ENCODE data around the gene ADAMTS6. TPM values are rescaled to one million over a fixed set of nuclear protein-coding genes. Genes with fewer than 3 reads are reported as not detected.

ADAMTS6 gene, protein sequence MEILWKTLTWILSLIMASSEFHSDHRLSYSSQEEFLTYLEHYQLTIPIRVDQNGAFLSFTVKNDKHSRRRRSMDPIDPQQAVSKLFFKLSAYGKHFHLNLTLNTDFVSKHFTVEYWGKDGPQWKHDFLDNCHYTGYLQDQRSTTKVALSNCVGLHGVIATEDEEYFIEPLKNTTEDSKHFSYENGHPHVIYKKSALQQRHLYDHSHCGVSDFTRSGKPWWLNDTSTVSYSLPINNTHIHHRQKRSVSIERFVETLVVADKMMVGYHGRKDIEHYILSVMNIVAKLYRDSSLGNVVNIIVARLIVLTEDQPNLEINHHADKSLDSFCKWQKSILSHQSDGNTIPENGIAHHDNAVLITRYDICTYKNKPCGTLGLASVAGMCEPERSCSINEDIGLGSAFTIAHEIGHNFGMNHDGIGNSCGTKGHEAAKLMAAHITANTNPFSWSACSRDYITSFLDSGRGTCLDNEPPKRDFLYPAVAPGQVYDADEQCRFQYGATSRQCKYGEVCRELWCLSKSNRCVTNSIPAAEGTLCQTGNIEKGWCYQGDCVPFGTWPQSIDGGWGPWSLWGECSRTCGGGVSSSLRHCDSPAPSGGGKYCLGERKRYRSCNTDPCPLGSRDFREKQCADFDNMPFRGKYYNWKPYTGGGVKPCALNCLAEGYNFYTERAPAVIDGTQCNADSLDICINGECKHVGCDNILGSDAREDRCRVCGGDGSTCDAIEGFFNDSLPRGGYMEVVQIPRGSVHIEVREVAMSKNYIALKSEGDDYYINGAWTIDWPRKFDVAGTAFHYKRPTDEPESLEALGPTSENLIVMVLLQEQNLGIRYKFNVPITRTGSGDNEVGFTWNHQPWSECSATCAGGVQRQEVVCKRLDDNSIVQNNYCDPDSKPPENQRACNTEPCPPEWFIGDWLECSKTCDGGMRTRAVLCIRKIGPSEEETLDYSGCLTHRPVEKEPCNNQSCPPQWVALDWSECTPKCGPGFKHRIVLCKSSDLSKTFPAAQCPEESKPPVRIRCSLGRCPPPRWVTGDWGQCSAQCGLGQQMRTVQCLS (N-terminal part only)
- 135 and 150 TPM in 2 replicates for total RNA-seq

DNA sequence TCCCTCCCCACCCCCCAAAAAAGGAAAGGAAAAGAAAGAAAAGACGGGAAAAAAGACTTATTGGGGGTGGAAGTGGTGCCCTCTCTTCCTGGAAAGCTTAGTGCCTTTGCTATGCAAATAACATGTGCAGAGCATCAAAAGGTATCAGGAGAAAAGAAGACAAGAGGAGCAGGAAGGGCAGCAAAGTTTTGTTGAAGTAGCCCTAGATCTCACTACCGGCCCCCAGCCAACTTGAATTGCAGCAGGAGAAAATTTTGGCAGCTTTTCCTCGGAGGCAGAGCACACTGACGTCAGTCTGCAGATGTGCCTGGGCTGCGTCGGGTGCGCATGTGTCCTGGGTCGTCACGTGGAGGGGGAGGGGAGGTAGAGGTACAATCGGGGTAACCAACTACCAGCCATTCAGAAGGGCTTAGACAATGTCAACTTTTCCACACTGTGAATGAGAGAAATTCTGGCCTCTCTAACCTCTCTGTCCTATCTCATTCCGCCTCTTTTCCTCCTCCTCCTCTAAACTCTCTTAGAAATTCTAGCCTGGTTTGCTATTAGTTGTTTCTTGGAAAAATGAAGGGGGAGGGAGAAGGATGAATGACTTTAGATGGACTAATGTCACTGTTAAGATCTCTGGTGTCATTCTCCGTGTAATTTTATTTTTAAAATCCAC, at the start of gene ADAMTS6:
Gene ADAMTS6 (minus strand): TSS at position 286 of the 661 bp plus-strand sequence. CDS start 8,247 bp downstream, outside the sequence.
- Histone ChIP-seq H3K27me3 (ENCODE audit: insufficient read depth, low read length) (no peaks in the 10 kb centered on the region), H3K4me3 (ENCODE audit: insufficient read depth, low read length) (peak within 1 kb of the TSS; percentile 82), H3K4me2 (ENCODE audit: insufficient read depth, low read length) (peak within 1 kb of the TSS; percentile 90), H3K4me1 (ENCODE audit: insufficient read depth, low read length) (peaks cover 19% of the 10 kb centered on the region), H2AFZ (ENCODE audit: low read length) (no peak within 1 kb of the TSS), H3K79me2 (ENCODE audit: insufficient read depth, low read length) (peaks cover 40% of the 10 kb centered on the region), H4K20me1 (ENCODE audit: insufficient read depth, low read length) (no peaks in the 10 kb centered on the region), H3K9me3 (ENCODE audit: low read depth, low read length) (no peaks in the 10 kb centered on the region), H3K36me3 (ENCODE audit: insufficient read depth, low read length) (no peaks in the 10 kb centered on the region), H3K27ac (ENCODE audit: low read depth, low read length) (peak within 1 kb of the TSS; percentile 96)
- peak; percentile 81 for DNase-seq (ENCODE audit: insufficient read length, low spot score, missing footprints)
- TF ChIP-seq, protein P1, sequence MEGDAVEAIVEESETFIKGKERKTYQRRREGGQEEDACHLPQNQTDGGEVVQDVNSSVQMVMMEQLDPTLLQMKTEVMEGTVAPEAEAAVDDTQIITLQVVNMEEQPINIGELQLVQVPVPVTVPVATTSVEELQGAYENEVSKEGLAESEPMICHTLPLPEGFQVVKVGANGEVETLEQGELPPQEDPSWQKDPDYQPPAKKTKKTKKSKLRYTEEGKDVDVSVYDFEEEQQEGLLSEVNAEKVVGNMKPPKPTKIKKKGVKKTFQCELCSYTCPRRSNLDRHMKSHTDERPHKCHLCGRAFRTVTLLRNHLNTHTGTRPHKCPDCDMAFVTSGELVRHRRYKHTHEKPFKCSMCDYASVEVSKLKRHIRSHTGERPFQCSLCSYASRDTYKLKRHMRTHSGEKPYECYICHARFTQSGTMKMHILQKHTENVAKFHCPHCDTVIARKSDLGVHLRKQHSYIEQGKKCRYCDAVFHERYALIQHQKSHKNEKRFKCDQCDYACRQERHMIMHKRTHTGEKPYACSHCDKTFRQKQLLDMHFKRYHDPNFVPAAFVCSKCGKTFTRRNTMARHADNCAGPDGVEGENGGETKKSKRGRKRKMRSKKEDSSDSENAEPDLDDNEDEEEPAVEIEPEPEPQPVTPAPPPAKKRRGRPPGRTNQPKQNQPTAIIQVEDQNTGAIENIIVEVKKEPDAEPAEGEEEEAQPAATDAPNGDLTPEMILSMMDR (IDR thresholded peaks at IDR 0.05; ENCODE audit: extremely low read depth, low read depth, low read length), result no peak

DNA sequence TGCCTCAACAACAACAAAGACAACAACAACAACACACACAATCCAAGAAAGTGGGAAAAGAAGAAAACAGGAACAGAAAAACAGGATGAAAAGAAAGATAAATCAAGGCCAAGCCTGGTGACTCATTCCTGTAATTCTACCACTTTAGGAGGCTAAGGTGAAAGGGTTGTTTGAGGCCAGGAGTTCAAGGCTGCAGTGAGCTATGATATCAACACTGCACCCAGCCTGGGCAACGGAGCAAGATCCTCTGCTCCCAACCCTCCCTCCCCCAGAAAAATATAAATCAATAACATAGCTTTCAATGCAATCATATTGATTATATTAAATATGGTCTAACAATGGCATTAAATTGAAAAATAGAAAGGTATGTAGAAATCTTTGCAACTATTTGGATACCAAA, 49.2 kb upstream of the ADAMTS6 start:
- Histone ChIP-seq H3K27me3 (ENCODE audit: insufficient read depth, low read length) (no peaks in the 10 kb centered on the region), H3K79me2 (ENCODE audit: insufficient read depth, low read length) (no peaks in the 10 kb centered on the region), H3K9me3 (ENCODE audit: low read depth, low read length) (no peaks in the 10 kb centered on the region), H3K36me3 (ENCODE audit: insufficient read depth, low read length) (no peaks in the 10 kb centered on the region), H3K4me1 (ENCODE audit: insufficient read depth, low read length) (no peaks in the 10 kb centered on the region), H3K27ac (ENCODE audit: low read depth, low read length) (no peak overlapping the region), H4K20me1 (ENCODE audit: insufficient read depth, low read length) (no peaks in the 10 kb centered on the region), H3K4me2 (ENCODE audit: insufficient read depth, low read length) (no peak overlapping the region), H2AFZ (ENCODE audit: low read length) (no peak overlapping the region), H3K4me3 (ENCODE audit: insufficient read depth, low read length) (no peak overlapping the region)
- DNase-seq (ENCODE audit: insufficient read length, low spot score, missing footprints), result peak; percentile 50
- TF ChIP-seq, protein P1 (IDR thresholded peaks at IDR 0.05; ENCODE audit: extremely low read depth, low read depth, low read length), result no peak

DNA sequence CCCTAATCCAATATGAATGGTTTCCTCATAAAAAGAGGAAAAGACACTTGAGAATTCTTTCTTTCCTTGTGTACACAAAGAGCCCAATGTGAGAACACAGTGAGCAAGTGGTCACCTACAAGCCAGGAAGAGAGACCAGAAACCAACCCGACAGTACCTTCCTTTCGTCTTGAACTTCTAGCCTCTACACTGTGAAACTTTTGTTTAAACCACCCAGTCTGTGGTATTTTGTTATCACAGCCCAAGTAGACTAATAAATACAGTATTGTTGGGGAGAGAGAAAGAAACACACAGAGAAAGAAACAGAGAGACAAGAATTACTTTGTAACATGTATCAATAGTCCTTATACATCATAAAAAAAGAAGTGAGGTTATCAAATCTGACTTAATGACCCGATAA, 44.0 kb upstream of the ADAMTS6 start:
- TF ChIP-seq, protein P1 (IDR thresholded peaks at IDR 0.05; ENCODE audit: extremely low read depth, low read depth, low read length), result no peak
- no peak overlapping the region for H3K27ac ChIP-seq (ENCODE audit: low read depth, low read length)

More for the DNA sequence above, 44.0 kb upstream of the ADAMTS6 start:
- no peak for DNase-seq (ENCODE audit: insufficient read length, low spot score, missing footprints)
- no peak overlapping the region for H3K4me2 ChIP-seq (ENCODE audit: insufficient read depth, low read length)
- no peak overlapping the region for H3K4me3 ChIP-seq (ENCODE audit: insufficient read depth, low read length)
- no peaks in the 10 kb centered on the region for H3K27me3 ChIP-seq (ENCODE audit: insufficient read depth, low read length)
- peaks cover 3% of the 10 kb centered on the region for H3K36me3 ChIP-seq (ENCODE audit: insufficient read depth, low read length)
- H3K4me1 ChIP-seq (ENCODE audit: insufficient read depth, low read length), result no peaks in the 10 kb centered on the region
- no peaks in the 10 kb centered on the region for H3K79me2 ChIP-seq (ENCODE audit: insufficient read depth, low read length)
- H3K9me3 ChIP-seq (ENCODE audit: low read depth, low read length), result no peaks in the 10 kb centered on the region
- H2AFZ ChIP-seq (ENCODE audit: low read length), result peak overlapping the region; percentile 49
- H4K20me1 ChIP-seq (ENCODE audit: insufficient read depth, low read length), result no peaks in the 10 kb centered on the region
